ENCODE data around the gene KCND3.

KCND3 gene

GRCh38 chr1:111879081-111879480, 110.4 kb downstream of the KCND3 start:
- H3K36me3 ChIP-seq (ENCODE audit: insufficient read depth, low read length): no peaks in the 10 kb centered on the region
- H3K4me2 ChIP-seq (ENCODE audit: low read depth, low read length, poor library complexity, severe bottlenecking): no peak overlapping the region
- H2AFZ ChIP-seq (ENCODE audit: low read length): no peak overlapping the region
- no peaks in the 10 kb centered on the region for H4K20me1 ChIP-seq (ENCODE audit: insufficient read depth, low read length, poor library complexity, severe bottlenecking)
- no peak overlapping the region for H3K9ac ChIP-seq (ENCODE audit: low read depth, low read length, poor library complexity, severe bottlenecking)
- no peak for TF ChIP-seq CTCF (conservative IDR thresholded peaks at IDR 0.05; ENCODE audit: low read length)
- no peak for TF ChIP-seq EZH2phosphoT487 (IDR thresholded peaks at IDR 0.05; ENCODE audit: borderline replicate concordance)
- H3K9me3 ChIP-seq (ENCODE audit: insufficient read depth, low read depth, low read length): no peaks in the 10 kb centered on the region
- no peaks in the 10 kb centered on the region for H3K79me2 ChIP-seq (ENCODE audit: insufficient read depth, low read length)
- no peaks in the 10 kb centered on the region for H3K9me2 ChIP-seq (replicated peaks; ENCODE audit: low read depth, low read length)
- H3K4me1 ChIP-seq (ENCODE audit: insufficient read depth, low read length, poor library complexity, severe bottlenecking): no peaks in the 10 kb centered on the region
- H3F3A ChIP-seq (ENCODE audit: low read depth): no peaks in the 10 kb centered on the region
- H3K4me3 ChIP-seq (ENCODE audit: low read length, poor library complexity, severe bottlenecking): no peak overlapping the region
- no peaks in the 10 kb centered on the region for H3K27me3 ChIP-seq (ENCODE audit: insufficient read depth, low read length, poor library complexity, severe bottlenecking)

- no peaks in the 10 kb centered on the region for H3F3A ChIP-seq (ENCODE audit: low read depth)
- H3K9me2 ChIP-seq (replicated peaks; ENCODE audit: low read depth, low read length): no peaks in the 10 kb centered on the region
- no peak overlapping the region for H3K4me2 ChIP-seq (ENCODE audit: low read depth, low read length, poor library complexity, severe bottlenecking)
- no peak overlapping the region for H3K4me3 ChIP-seq (ENCODE audit: low read length, poor library complexity, severe bottlenecking)
- H3K4me1 ChIP-seq (ENCODE audit: insufficient read depth, low read length, poor library complexity, severe bottlenecking): no peaks in the 10 kb centered on the region
- H2AFZ ChIP-seq (ENCODE audit: low read length): no peak overlapping the region
- H3K9ac ChIP-seq (ENCODE audit: low read depth, low read length, poor library complexity, severe bottlenecking): no peak overlapping the region
- no peaks in the 10 kb centered on the region for H3K27me3 ChIP-seq (ENCODE audit: insufficient read depth, low read length, poor library complexity, severe bottlenecking)
- no peaks in the 10 kb centered on the region for H4K20me1 ChIP-seq (ENCODE audit: insufficient read depth, low read length, poor library complexity, severe bottlenecking)
- no peaks in the 10 kb centered on the region for H3K9me3 ChIP-seq (ENCODE audit: insufficient read depth, low read depth, low read length)
- no peaks in the 10 kb centered on the region for H3K79me2 ChIP-seq (ENCODE audit: insufficient read depth, low read length)
- no peaks in the 10 kb centered on the region for H3K36me3 ChIP-seq (ENCODE audit: insufficient read depth, low read length)
- TF ChIP-seq EZH2phosphoT487 (IDR thresholded peaks at IDR 0.05; ENCODE audit: borderline replicate concordance) (no peak), CTCF (conservative IDR thresholded peaks at IDR 0.05; ENCODE audit: low read length) (no peak)
Measured at GRCh38 chr1:111878649-111879048, 110.8 kb downstream of the KCND3 start.

GRCh38 chr1:111878091-111878490, 111.4 kb downstream of the KCND3 start:
- H3K79me2 ChIP-seq (ENCODE audit: insufficient read depth, low read length): no peaks in the 10 kb centered on the region
- H3K9ac ChIP-seq (ENCODE audit: low read depth, low read length, poor library complexity, severe bottlenecking): no peak overlapping the region
- no peak overlapping the region for H3K4me3 ChIP-seq (ENCODE audit: low read length, poor library complexity, severe bottlenecking)
- H3K4me1 ChIP-seq (ENCODE audit: insufficient read depth, low read length, poor library complexity, severe bottlenecking): no peaks in the 10 kb centered on the region
- H3K36me3 ChIP-seq (ENCODE audit: insufficient read depth, low read length): no peaks in the 10 kb centered on the region
- no peaks in the 10 kb centered on the region for H3K9me3 ChIP-seq (ENCODE audit: insufficient read depth, low read depth, low read length)
- H3K4me2 ChIP-seq (ENCODE audit: low read depth, low read length, poor library complexity, severe bottlenecking): no peak overlapping the region
- H3F3A ChIP-seq (ENCODE audit: low read depth): no peaks in the 10 kb centered on the region
- H3K9me2 ChIP-seq (replicated peaks; ENCODE audit: low read depth, low read length): no peaks in the 10 kb centered on the region
- no peaks in the 10 kb centered on the region for H3K27me3 ChIP-seq (ENCODE audit: insufficient read depth, low read length, poor library complexity, severe bottlenecking)
- no peak overlapping the region for H2AFZ ChIP-seq (ENCODE audit: low read length)
- no peaks in the 10 kb centered on the region for H4K20me1 ChIP-seq (ENCODE audit: insufficient read depth, low read length, poor library complexity, severe bottlenecking)
- no peak for TF ChIP-seq CTCF (conservative IDR thresholded peaks at IDR 0.05; ENCODE audit: low read length)
- TF ChIP-seq EZH2phosphoT487 (IDR thresholded peaks at IDR 0.05; ENCODE audit: borderline replicate concordance): no peak
